Common myeloid progenitor, CD34-positive (primary cell): ENCODE measurements around the gene CST9L.

Source experiments
- CTCF ChIA-PET: fragments of 350-600 bp; sonication (Branson Sonifier 250); formaldehyde crosslinking; loops from one replicate; lab custom pipeline; 2021; ENCODE audit warnings: antibody characterized with exemption; lab: Charles Lee
- POLR2A ChIA-PET: fragments of 350-600 bp; sonication (Branson Sonifier 250); formaldehyde crosslinking; loops from one replicate; lab custom pipeline; 2021; ENCODE audit warnings: antibody characterized with exemption; lab: Charles Lee
- DNase-seq, 3 donors: peaks; one replicate each; pipeline versions ENCODE4 v3.0.0 to v3.0.0-alpha.2; 2013
- H3K27ac ChIP-seq, 2 experiments: 1 replicate in 1 of 2; 2 replicates in 1 of 2; pipeline ENCODE4 v1.7.0; 2013; ENCODE audit warnings: inconsistent platforms in 2 of 2, low read length in 2 of 2, mild to moderate bottlenecking in 2 of 2, low read depth in 1 of 2, moderate library complexity in 1 of 2; ENCODE audit not compliant: severe bottlenecking in 2 of 2, insufficient read depth in 1 of 2, poor library complexity in 1 of 2
- H3K27me3 ChIP-seq, 5 experiments: replicated peaks in 2 of 5; 1 replicate in 3 of 5; 2 replicates in 2 of 5; pipeline versions ENCODE4 v1.6.1 to v1.7.0; 2013; ENCODE audit warnings: low read length in 4 of 5, mild to moderate bottlenecking in 2 of 5, moderate library complexity in 2 of 5, inconsistent platforms in 1 of 5; ENCODE audit not compliant: insufficient read depth in 5 of 5, control insufficient read depth in 4 of 5
- H3K36me3 ChIP-seq, 4 experiments: 1 replicate in 2 of 4; 2 replicates in 2 of 4; pipeline versions ENCODE4 v1.6.1 to v1.7.0; 2013; ENCODE audit warnings: low read length in 3 of 4, control low read depth in 1 of 4, mild to moderate bottlenecking in 1 of 4; ENCODE audit not compliant: control insufficient read depth in 4 of 4, insufficient read depth in 4 of 4
- H3K4me1 ChIP-seq, 4 experiments: 1 replicate in 3 of 4; 2 replicates in 1 of 4; pipeline versions ENCODE4 v1.6.1 to v1.7.1; 2013; ENCODE audit warnings: low read length in 3 of 4, mild to moderate bottlenecking in 3 of 4, control low read depth in 1 of 4, inconsistent platforms in 1 of 4, moderate library complexity in 1 of 4; ENCODE audit not compliant: control insufficient read depth in 4 of 4, insufficient read depth in 4 of 4; ENCODE audit errors: control extremely low read depth in 1 of 4
- H3K4me3 ChIP-seq, 7 experiments: 1 replicate in 4 of 7; 2 replicates in 3 of 7; pipeline versions ENCODE4 v1.5.1 to v1.7.0; 2013; ENCODE audit warnings: mild to moderate bottlenecking in 7 of 7, low read length in 6 of 7, moderate library complexity in 6 of 7, inconsistent platforms in 2 of 7, low read depth in 2 of 7, control low read depth in 1 of 7; ENCODE audit not compliant: insufficient read depth in 4 of 7, control insufficient read depth in 1 of 7; ENCODE audit errors: extremely low read depth in 1 of 7
- H3K9me3 ChIP-seq, 5 experiments: 1 replicate in 4 of 5; 2 replicates in 1 of 5; pipeline versions ENCODE4 v1.6.1 to v1.7.1; 2013; ENCODE audit warnings: low read length in 4 of 5, mild to moderate bottlenecking in 2 of 5, inconsistent platforms in 1 of 5, low read depth in 1 of 5, moderate library complexity in 1 of 5; ENCODE audit not compliant: control insufficient read depth in 4 of 5, insufficient read depth in 2 of 5; ENCODE audit errors: control extremely low read depth in 1 of 5
- WGBS: methylation state at CpG from one replicate; pipeline ENCODE4 v1.1.5; 2013; ENCODE audit not compliant: insufficient coverage; 5-methylcytosine and 5-hydroxymethylcytosine counted together

CST9L gene

DNA sequence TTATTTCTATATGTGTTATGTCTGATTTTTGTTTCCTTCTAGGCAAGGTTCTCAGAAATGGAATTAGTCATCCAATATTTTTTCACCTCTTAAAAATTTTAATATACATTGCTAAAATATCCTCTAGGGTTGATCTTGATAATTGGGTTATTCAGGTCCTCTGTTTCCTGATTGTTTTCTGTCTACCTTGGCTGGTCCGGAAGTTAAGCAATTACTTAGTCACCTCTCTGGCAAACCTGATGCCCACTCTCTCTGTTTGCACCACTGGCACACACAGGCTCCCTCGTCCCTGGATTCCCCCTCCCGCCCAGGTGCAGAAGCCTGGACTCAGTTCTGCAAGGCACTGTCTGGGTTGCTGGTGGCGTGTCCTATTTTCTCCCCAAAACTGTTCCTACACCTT, 27.7 kb downstream of the CST9L start:
- Histone ChIP-seq H3K9me3 (peaks cover 0 to 8% (median 0%) of the 10 kb centered on the region in 5 experiments), H3K36me3 (no peaks in the 10 kb centered on the region), H3K27ac (no peak overlapping the region), H3K27me3 (no peaks in the 10 kb centered on the region), H3K4me3 (no peak overlapping the region), H3K4me1 (peaks cover 0 to 5% (median 4%) of the 10 kb centered on the region in 4 experiments)
- ChIA-PET POLR2A (no interaction called here), CTCF (no interaction called here)
- WGBS: 82% methylated on average over 4 of the region's 4 CpGs
- DNase-seq: no peak

DNA sequence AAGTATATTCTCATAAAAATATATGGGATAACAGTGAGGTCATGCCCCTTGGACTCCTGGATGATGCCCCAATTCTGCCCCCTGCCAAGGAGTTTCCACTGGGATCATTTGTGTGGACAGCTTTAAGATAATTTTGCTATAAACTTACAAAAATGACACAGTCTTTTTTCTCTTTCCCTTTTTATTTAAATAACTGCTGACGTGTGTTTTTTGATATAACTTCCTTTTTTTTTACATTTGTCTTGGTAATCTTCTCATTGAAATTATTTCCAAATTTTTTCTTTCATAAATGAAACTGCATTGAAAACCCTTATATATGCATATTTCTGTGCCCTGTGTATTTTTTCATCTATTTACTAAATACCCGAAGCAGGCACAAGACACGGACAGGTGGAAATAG, 31.3 kb downstream of the CST9L start:
- Histone ChIP-seq H3K27ac (no peak overlapping the region), H3K27me3 (no peaks in the 10 kb centered on the region), H3K4me3 (no peak overlapping the region), H3K36me3 (no peaks in the 10 kb centered on the region), H3K4me1 (peaks cover 0 to 5% (median 4%) of the 10 kb centered on the region in 4 experiments), H3K9me3 (peaks cover 0 to 8% (median 0%) of the 10 kb centered on the region in 5 experiments)
- no peak for DNase-seq
- CTCF ChIA-PET: no interaction called here
- WGBS: no CpG with 5 or more reads among the region's 3 CpGs
- POLR2A ChIA-PET: no interaction called here

DNA sequence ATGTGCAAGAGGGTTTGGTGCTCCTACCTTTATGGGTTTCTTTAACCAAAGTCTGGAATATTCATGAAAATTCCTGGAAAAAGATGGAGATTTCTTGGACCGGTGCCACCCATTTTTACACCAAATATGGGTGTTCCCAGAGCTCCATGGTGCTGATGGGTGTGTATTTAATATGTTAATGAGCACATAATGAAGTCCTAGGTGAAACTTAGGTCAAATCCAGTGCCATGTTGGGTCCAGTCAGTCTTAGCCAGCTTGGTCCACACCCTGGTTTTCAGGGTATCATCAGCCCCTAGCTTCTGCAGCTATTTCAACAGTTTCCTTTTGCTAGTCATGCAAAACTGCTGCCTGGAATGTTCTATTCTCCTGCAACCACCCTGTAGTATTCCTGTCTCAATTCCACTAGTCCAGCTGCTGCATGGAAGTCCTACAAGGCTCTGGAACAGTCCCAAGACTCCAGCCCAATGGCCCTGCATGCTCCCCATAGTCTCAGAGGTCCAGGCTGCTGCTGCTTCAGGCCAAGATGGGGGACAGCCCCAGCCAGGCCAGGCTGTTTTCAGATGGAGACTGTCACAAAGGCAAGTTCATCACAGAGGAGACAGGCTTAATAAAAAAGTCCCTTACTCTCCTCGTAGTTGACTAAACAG, 31.8 kb downstream of the CST9L start:
- Histone ChIP-seq H3K4me1 (peaks cover 0 to 3% (median 0%) of the 10 kb centered on the region in 4 experiments), H3K4me3 (no peak overlapping the region), H3K36me3 (no peaks in the 10 kb centered on the region), H3K27ac (no peak overlapping the region), H3K9me3 (peaks cover 0 to 8% (median 0%) of the 10 kb centered on the region in 5 experiments), H3K27me3 (no peaks in the 10 kb centered on the region)
- WGBS: no CpG with 5 or more reads among the region's 2 CpGs
- no peak for DNase-seq
- ChIA-PET POLR2A (no interaction called here), CTCF (no interaction called here)

DNA sequence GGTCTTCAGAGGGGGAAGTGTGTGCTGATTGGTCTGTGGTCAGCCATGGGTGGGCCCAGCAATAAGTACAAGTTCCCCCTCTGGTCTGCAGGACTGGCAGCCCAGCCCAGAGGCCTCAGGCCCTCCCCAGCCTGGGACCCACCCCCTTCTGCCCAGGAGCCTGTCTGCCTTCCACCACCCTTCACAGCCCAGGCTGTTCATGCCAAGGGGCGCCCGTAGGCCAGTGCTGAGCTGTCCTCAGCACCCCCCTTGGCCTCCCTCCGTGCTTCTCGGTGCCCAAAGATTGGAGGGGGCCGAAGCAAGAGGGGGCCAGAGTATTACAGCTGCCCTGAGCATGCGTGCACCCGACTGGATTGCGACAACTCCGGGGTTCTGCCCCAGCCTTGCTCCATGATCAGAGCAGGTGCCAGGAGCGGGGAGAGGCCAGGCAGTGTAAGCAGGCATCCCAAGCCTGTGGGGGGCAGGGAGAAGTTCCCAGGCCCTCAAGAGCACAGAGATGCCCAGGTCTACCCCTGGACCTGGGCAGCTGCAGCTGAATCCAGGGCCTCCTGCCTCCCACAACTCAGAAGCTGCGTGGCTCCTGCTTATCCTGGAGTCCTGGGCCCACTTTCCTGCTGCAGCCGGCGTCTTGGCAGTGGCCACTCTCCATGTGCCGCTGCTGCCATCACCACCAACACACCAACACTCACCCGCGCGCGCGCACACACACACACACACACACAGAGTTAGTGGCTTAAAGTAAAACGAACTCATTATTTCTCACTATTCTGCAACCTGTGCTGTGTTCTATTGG, 33.3 kb downstream of the CST9L start:
- 97% methylated on average over 14 of the region's 20 CpGs for WGBS
- CTCF ChIA-PET: no interaction called here

DNA sequence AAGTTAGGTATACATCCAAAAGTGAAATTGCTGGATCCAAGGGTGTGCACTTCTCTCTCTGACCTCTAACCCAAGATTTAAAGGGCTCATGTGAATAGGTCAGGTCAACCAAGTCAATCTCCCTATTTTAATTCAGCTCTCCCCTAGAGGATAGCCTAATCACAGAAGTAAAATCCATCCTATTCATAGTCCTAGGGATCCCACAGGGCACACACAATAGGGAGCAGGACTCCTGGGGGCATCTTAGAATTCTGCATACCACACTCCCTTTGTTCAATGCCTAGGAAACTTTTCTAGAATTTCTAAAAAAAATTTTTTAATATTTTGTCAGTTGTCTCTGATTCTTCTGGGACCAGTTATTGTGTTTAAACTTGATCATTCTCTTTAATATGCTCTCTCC, 35.1 kb downstream of the CST9L start:
- Histone ChIP-seq H3K36me3 (no peaks in the 10 kb centered on the region), H3K4me3 (no peak overlapping the region), H3K9me3 (peaks cover 2 to 15% (median 3%) of the 10 kb centered on the region in 5 experiments), H3K27ac (no peak overlapping the region), H3K4me1 (no peaks in the 10 kb centered on the region), H3K27me3 (no peaks in the 10 kb centered on the region)
- POLR2A ChIA-PET: no interaction called here
- DNase-seq: no peak
- CTCF ChIA-PET: no interaction called here

More for the DNA sequence above, 33.3 kb downstream of the CST9L start:
- H3K4me1 ChIP-seq: no peaks in the 10 kb centered on the region
- no peaks in the 10 kb centered on the region for H3K36me3 ChIP-seq
- DNase-seq: no peak
- H3K27me3 ChIP-seq: no peaks in the 10 kb centered on the region
- H3K27ac ChIP-seq: no peak overlapping the region
- H3K9me3 ChIP-seq: peaks cover 0 to 8% (median 0%) of the 10 kb centered on the region in 5 experiments
- POLR2A ChIA-PET: no interaction called here
- no peak overlapping the region for H3K4me3 ChIP-seq

DNA sequence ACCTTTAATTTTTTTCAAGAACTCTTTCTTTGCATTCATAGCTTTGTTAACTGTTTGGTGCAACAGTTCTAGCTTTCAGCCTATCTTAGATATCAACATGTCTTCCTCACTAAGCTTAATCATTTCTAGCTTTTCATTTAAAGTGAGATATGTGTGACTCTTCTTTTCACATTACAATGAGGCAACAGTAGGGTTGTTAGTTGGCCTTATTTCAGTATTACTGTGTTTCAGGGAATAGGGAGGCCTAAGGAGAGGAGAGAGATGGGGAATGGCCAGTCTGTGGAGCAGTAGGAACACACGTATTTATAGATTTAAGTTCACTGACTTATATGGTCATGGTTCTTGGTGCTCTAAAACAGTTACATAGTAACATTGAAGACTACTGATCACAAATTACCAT, 35.8 kb downstream of the CST9L start:
- no peak for DNase-seq
- Histone ChIP-seq H3K27ac (no peak overlapping the region), H3K4me3 (no peak overlapping the region), H3K9me3 (peaks cover 2 to 15% (median 3%) of the 10 kb centered on the region in 5 experiments), H3K27me3 (no peaks in the 10 kb centered on the region), H3K4me1 (no peaks in the 10 kb centered on the region), H3K36me3 (no peaks in the 10 kb centered on the region)
- CTCF ChIA-PET: no interaction called here
- WGBS: no CpG with 5 or more reads among the region's 1 CpG
- POLR2A ChIA-PET: no interaction called here

DNA sequence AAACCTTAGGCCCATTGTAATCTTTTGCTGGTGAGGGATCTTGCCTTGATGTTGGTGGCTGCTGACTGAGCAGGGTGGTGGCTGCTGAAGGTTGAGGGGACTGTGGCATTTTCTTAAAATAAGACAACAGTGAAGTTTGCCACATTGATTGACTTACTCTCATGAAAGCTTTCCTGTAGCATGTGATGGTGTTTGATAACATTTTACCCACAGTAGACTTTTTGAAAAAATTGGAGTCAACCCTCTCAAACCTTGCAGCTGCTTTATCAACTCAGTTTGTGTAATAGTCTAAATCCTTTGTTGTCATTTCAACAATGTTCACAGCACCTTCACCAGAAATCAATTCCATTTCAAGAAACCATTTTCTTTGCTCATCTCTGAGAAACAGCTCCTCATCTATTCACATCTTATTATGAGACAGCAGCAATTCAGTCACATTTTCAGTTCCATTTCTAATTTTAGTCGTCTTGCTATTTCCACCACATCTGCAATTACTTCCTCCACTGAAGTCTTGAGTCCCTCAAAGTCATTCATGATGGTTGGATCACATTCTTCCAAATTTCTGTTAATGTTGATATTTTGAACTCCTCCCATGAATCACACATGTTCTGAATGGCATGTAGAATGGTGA, 37.2 kb downstream of the CST9L start:
- H3K4me1 ChIP-seq: no peaks in the 10 kb centered on the region
- no peak overlapping the region for H3K4me3 ChIP-seq
- DNase-seq: no peak
- H3K36me3 ChIP-seq: no peaks in the 10 kb centered on the region
- H3K27ac ChIP-seq: no peak overlapping the region
- no peaks in the 10 kb centered on the region for H3K27me3 ChIP-seq
- 40% methylated on average over 1 of the region's 1 CpG for WGBS
- ChIA-PET CTCF (no interaction called here), POLR2A (no interaction called here)
- peaks cover 2 to 10% (median 3%) of the 10 kb centered on the region in 5 experiments for H3K9me3 ChIP-seq
